Muscle layer of duodenum (tissue), 2 donors: Measurements from ENCODE around the gene CCDC191.

Experiments
- H3K27ac ChIP-seq: one replicate; pipeline ENCODE4 v1.7.0; 2013; ENCODE audit warnings: mild to moderate bottlenecking, low read length
- H3K27me3 ChIP-seq: one replicate; pipeline ENCODE4 v1.7.0; 2013; ENCODE audit warnings: low read depth, mild to moderate bottlenecking, control low read depth, low read length
- H3K36me3 ChIP-seq, 2 donors: one replicate each; pipeline ENCODE4 v1.7.0; 2013; ENCODE audit warnings: low read length in 2 of 2, control low read depth in 1 of 2, mild to moderate bottlenecking in 1 of 2; ENCODE audit not compliant: insufficient read depth in 2 of 2, control insufficient read depth in 1 of 2
- H3K4me1 ChIP-seq, 2 donors: one replicate each; pipeline ENCODE4 v1.7.0; 2013; ENCODE audit warnings: low read length in 2 of 2, mild to moderate bottlenecking in 2 of 2, control low read depth in 1 of 2, moderate library complexity in 1 of 2; ENCODE audit not compliant: insufficient read depth in 2 of 2, control insufficient read depth in 1 of 2
- H3K4me3 ChIP-seq, 2 donors: one replicate each; pipeline ENCODE4 v1.7.0; 2013; ENCODE audit warnings: low read length in 2 of 2, low read depth in 1 of 2, mild to moderate bottlenecking in 1 of 2
- H3K9me3 ChIP-seq, 2 donors: one replicate each; pipeline ENCODE4 v1.7.0; 2013; ENCODE audit warnings: low read length in 2 of 2, control low read depth in 1 of 2, mild to moderate bottlenecking in 1 of 2; ENCODE audit not compliant: control insufficient read depth in 1 of 2
- donor health status: healthy.

CCDC191 gene

GRCh38 chr3:114086356-114086755 is 30.0 kb upstream of the CCDC191 start:
- no peaks in the 10 kb centered on the region for H3K27me3 ChIP-seq
- no peak overlapping the region for H3K27ac ChIP-seq
- H3K9me3 ChIP-seq: no peaks in the 10 kb centered on the region
- H3K4me1 ChIP-seq: no peaks in the 10 kb centered on the region
- no peak overlapping the region for H3K4me3 ChIP-seq
- peaks cover 26 to 44% of the 10 kb centered on the region in 2 donors for H3K36me3 ChIP-seq

DNA sequence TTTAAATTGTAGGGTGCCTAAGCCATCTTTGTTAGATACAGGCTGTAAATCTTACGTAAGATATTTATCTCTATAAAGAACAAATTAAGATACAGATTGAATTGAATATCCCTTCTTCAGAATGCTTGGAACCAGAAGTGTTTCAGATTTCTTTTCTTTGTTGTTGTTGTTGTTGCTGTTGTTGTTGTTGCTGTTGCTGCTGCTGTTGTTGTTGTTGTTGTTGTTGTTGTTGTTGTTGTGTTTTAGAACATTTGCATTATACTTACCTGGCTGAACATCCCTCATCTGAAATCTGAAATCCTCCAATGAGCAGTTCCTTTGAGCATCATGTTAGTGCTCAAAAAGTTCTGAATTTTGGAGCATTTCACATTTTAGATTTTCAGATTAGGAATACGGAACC is 26.8 kb upstream of the CCDC191 start:
- Histone ChIP-seq H3K36me3 (peaks cover 43 to 63% of the 10 kb centered on the region in 2 donors), H3K4me3 (no peak overlapping the region), H3K27me3 (no peaks in the 10 kb centered on the region), H3K27ac (no peak overlapping the region), H3K4me1 (no peaks in the 10 kb centered on the region), H3K9me3 (no peaks in the 10 kb centered on the region)

DNA sequence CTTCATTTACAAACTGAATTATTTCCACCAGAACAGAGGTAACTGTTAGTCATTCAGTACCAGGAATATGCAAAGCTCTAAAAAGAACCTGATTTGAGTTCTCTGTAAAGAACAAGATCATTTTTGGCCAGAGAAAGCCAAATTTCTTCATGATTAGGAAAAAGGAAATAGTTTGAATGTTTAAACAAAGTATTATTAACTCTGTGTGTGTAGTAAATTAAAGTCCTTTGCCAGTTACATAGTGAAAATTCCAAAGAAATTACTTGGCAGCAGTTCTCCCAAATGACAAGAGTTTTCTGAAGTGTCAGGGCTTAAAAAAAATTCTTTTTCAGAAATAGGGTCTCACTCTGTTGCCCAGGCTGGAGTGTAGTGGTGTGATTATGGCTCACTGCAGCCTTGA is 24.7 kb upstream of the CCDC191 start:
- no peaks in the 10 kb centered on the region for H3K4me1 ChIP-seq
- no peaks in the 10 kb centered on the region for H3K9me3 ChIP-seq
- H3K4me3 ChIP-seq: no peak overlapping the region
- H3K27ac ChIP-seq: no peak overlapping the region
- H3K36me3 ChIP-seq: peaks cover 44 to 61% of the 10 kb centered on the region in 2 donors
- H3K27me3 ChIP-seq: no peaks in the 10 kb centered on the region

GRCh38 chr3:114080201-114080600 is 23.9 kb upstream of the CCDC191 start:
- Histone ChIP-seq H3K27me3 (no peaks in the 10 kb centered on the region), H3K9me3 (no peaks in the 10 kb centered on the region), H3K36me3 (peaks cover 41 to 59% of the 10 kb centered on the region in 2 donors), H3K4me1 (no peaks in the 10 kb centered on the region), H3K4me3 (no peak overlapping the region), H3K27ac (no peak overlapping the region)

DNA sequence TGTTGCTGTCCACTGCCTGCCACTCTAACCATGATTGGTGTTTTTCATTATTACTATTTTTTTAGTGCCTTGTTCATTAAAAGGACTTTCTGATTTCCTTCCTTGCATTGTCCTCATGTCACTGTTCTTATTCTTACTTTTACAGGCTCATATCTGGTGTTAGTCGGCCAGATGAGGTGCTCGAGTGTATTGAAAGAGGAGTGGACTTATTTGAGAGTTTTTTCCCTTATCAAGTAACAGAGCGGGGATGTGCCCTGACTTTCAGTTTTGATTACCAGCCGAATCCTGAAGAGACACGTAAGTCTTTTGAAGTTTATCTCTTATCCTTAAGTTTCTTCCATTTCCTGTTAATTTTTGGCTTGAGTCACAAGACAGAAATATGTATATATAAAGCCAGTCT is 23.4 kb upstream of the CCDC191 start:
- no peaks in the 10 kb centered on the region for H3K9me3 ChIP-seq
- H3K36me3 ChIP-seq: peaks cover 40 to 63% of the 10 kb centered on the region in 2 donors

DNA sequence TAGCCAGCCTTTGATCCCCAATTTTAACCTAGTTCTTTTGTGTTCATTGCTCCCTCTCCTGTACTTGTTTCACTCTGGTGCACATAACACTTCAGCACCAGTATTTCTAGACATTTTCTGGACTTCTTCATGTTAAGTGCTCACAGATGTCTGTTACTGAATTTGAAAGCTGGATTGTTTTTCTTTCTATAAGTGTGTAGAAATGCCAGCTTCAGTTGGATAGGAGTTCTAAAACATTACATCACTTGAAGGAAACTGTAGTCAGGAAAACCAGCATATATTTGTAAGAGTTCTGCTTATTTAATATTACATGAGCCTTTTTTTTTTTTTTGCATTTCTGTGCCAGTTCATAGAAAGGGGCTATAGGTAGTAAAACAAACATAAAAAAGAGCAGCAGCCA is 21.8 kb upstream of the CCDC191 start:
- Histone ChIP-seq H3K9me3 (no peaks in the 10 kb centered on the region), H3K36me3 (peaks cover 47 to 68% of the 10 kb centered on the region in 2 donors), H3K4me3 (no peak overlapping the region), H3K4me1 (no peaks in the 10 kb centered on the region), H3K27ac (no peak overlapping the region), H3K27me3 (no peaks in the 10 kb centered on the region)

More for the DNA sequence above, 23.4 kb upstream of the CCDC191 start:
- Histone ChIP-seq H3K27ac (no peak overlapping the region), H3K27me3 (no peaks in the 10 kb centered on the region), H3K4me1 (no peaks in the 10 kb centered on the region), H3K4me3 (no peak overlapping the region)

DNA sequence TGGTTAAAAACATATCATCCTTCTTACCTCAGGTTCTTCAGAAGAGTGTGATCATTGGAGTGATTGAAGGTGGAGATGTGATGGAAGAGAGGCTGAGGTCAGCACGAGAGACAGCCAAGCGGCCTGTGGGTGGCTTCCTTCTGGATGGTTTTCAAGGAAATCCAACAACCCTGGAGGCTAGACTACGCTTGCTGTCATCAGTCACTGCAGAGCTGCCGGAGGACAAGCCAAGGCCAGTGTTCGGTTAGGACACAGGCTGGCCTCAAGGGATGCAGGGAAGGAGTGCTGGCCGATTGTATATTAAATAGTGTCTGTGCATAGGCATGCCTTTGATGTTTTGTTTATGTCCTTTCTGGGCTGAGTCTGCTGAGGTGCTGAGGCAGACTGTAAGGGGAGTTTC is 20.4 kb upstream of the CCDC191 start:
- Histone ChIP-seq H3K9me3 (no peaks in the 10 kb centered on the region), H3K4me1 (no peaks in the 10 kb centered on the region), H3K36me3 (peaks cover 58 to 67% of the 10 kb centered on the region in 2 donors), H3K27ac (no peak overlapping the region), H3K4me3 (no peak overlapping the region), H3K27me3 (no peaks in the 10 kb centered on the region)

- H3K9me3 ChIP-seq: no peaks in the 10 kb centered on the region
These were observed 15.5 kb upstream of the CCDC191 start for GRCh38 chr3:114071786-114072185.

DNA sequence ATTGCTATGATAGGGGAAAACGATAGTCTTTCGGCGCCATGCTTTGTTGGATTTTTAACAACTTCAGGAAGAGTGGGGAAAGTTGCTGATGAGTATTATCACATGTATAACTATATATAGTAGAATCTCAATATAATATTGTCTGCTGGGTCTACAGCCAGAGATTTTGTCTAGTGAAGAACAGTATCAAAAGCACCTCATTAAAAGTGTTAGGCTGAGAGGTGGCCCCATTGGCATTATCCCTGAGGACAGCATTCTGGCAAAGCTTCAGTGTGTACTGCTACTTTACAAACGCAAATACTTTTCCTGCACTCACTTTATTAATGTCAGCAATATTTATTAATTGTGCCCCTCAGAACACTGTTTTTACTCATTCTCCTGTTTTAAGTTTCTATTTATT is 12.0 kb upstream of the CCDC191 start:
- H3K4me1 ChIP-seq: peaks cover 0 to 8% of the 10 kb centered on the region in 2 donors
- no peaks in the 10 kb centered on the region for H3K9me3 ChIP-seq
- H3K36me3 ChIP-seq: peaks cover 14 to 33% of the 10 kb centered on the region in 2 donors
- H3K27ac ChIP-seq: no peak overlapping the region
- H3K4me3 ChIP-seq: no peak overlapping the region
- no peaks in the 10 kb centered on the region for H3K27me3 ChIP-seq

More at GRCh38 chr3:114071786-114072185, 15.5 kb upstream of the CCDC191 start:
- H3K4me3 ChIP-seq: no peak overlapping the region
- H3K4me1 ChIP-seq: no peaks in the 10 kb centered on the region
- no peak overlapping the region for H3K27ac ChIP-seq
- peaks cover 38 to 52% of the 10 kb centered on the region in 2 donors for H3K36me3 ChIP-seq
- no peaks in the 10 kb centered on the region for H3K27me3 ChIP-seq

DNA sequence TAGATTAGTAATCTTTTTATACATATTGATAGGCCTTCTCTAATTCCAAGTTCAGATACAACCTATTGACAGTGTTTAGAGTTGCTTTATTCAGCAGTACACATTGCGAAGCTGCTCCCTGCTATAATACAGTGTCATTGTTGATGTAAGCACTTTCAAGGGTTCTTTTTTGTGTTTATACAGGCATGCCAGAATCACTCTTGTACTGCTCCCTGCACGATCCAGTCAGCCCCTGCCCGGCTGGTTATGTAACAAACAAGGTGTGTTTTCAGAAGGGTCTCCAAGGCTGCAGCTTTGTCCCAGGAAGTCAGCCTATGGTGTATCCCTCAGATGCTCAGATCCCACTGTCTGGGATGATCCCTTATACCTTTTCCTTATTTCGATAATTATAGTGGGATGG is 11.5 kb upstream of the CCDC191 start:
- Histone ChIP-seq H3K27ac (no peak overlapping the region), H3K36me3 (peaks cover 12 to 30% of the 10 kb centered on the region in 2 donors), H3K27me3 (no peaks in the 10 kb centered on the region), H3K4me3 (no peak overlapping the region), H3K4me1 (peaks cover 0 to 8% of the 10 kb centered on the region in 2 donors), H3K9me3 (no peaks in the 10 kb centered on the region)

DNA sequence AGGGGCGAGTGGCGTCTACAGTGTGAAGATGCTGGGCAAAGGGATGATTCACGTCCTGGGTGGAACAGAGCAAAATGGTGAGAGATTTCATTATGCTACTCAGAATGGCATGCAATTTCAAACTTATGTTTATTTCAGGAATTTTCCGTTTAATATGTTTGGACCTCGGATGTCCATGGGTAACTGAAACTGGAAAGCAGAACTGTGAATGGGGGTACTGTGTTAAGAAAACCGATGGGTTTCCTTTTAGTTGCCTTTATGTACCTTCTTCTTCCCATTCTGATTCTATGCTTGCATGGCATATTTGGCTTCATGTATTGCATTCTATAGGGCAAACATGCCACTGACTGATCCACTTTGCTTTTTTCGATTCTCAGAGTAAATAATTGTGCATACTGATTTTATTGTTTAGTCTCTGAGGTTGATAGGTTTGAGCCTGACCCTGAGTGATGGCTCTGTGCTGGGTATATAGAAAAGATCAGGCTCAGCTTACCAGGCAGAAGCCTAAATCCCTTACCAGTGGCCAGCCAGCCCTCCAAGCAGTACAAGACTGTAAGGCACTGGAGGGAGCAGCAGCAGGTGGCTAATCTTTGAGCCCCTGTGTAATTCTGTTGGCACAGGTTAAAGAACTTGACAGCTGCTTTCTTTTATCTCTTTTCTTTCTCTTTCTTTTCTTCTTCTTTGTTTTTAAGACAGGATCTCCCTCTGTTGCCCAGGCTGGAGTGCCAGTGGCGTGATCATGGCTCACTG is 4.8 kb upstream of the CCDC191 start:
- no peaks in the 10 kb centered on the region for H3K9me3 ChIP-seq
- H3K4me1 ChIP-seq: peaks cover 0 to 25% of the 10 kb centered on the region in 2 donors
- H3K27ac ChIP-seq: no peak overlapping the region
- H3K27me3 ChIP-seq: no peaks in the 10 kb centered on the region
- H3K36me3 ChIP-seq: peaks cover 0 to 9% of the 10 kb centered on the region in 2 donors
- H3K4me3 ChIP-seq: no peak overlapping the region

DNA sequence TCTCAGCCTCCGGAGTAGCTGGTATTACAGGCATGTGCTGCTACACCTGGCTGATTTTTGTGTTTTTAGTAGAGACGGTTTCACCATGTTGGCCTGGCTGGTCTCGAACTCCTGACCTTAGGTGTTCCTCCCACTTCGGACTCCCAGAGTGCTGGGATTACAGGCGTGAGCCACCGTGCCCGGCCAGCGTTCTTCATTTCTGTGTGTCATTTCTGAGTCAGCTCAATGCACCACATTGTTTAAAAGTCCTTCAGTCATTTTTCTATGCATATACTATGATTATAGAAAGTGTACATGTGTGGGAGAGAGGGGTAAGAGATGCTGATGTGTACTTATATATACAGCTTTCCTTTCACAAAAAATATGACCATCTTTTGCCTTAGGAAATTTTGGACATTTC is 2.3 kb upstream of the CCDC191 start:
- no peak overlapping the region for H3K27ac ChIP-seq
- H3K4me1 ChIP-seq: peaks cover 5 to 24% of the 10 kb centered on the region in 2 donors
- no peak overlapping the region for H3K4me3 ChIP-seq
- H3K27me3 ChIP-seq: no peaks in the 10 kb centered on the region
- H3K36me3 ChIP-seq: no peaks in the 10 kb centered on the region
- H3K9me3 ChIP-seq: no peaks in the 10 kb centered on the region
